ENCODE data around the gene SIM2.

DNA sequence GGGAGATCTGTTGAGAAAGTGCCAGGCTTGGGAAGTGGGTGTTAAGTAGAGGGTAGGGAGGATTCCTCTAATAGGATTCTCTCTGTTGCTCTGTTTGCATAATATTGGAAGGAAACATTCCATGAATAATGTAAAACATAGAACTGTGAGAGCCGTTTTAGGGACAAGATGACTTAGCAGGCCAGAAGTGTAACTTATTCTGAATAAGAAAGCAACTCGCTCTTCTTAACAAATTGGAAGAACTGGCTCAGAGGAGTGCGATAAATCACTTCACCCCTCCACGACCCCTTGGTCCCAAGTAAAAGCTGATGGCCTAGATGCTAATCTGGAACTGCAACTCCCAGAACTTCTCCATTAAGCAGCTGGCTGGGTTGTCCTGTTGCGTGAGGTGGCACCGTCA, 19.1 kb downstream of the SIM2 start:
- TF ChIP-seq, protein P1, sequence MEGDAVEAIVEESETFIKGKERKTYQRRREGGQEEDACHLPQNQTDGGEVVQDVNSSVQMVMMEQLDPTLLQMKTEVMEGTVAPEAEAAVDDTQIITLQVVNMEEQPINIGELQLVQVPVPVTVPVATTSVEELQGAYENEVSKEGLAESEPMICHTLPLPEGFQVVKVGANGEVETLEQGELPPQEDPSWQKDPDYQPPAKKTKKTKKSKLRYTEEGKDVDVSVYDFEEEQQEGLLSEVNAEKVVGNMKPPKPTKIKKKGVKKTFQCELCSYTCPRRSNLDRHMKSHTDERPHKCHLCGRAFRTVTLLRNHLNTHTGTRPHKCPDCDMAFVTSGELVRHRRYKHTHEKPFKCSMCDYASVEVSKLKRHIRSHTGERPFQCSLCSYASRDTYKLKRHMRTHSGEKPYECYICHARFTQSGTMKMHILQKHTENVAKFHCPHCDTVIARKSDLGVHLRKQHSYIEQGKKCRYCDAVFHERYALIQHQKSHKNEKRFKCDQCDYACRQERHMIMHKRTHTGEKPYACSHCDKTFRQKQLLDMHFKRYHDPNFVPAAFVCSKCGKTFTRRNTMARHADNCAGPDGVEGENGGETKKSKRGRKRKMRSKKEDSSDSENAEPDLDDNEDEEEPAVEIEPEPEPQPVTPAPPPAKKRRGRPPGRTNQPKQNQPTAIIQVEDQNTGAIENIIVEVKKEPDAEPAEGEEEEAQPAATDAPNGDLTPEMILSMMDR (IDR thresholded peaks at IDR 0.05): no peak
- TF ChIP-seq POLR2A (IDR thresholded peaks at IDR 0.05): no peak

Data from testis (tissue), 2 donors.